Bone marrow (tissue), 2 donors: ENCODE measurements around the gene NPIPB6.

Experiments
- DNase-seq, 2 donors: peaks; one replicate each; lab custom pipeline; 2025; lab: John Stamatoyannopoulos, UW

NPIPB6 gene

DNA sequence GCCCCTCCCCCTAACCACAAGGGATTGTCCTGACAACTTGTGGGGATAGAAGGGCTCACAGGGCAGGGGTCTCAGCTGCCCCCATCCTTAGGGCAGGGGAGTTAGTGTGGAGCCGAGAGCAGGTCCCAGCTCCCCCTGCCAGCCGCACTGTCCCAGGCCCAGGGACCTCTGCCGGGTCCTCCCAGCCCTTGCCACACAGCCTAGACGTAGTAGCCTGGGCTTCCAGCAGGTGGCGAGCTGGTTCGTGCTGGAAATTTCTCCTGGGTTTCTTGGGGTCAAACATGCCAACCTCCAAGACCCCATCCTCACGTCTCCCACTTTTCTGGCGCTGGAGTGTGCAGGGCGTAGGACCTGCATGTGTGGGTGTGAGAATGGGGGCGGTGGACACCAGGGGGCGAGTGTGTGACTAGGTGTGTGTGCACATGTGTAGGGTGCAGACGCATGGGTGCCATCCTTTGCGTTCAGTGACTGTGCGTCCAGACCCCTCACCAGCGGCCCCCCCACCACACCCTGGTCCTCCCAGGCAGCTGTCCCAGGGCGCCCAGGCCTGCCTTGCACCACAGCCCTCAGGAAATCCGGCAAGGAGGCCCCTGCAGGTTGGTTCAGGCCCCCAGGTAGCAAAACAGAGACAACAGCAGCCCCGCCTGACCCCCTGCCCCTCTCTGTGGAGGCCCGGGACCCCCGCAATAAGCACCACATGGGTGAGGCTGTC, 41.5 kb downstream of the NPIPB6 start:
- DNase-seq = peak in 1 of 2 donors; percentile 5

GRCh38 chr16:28320741-28321140, 42.6 kb downstream of the NPIPB6 start:
- no peak for DNase-seq

- no peak for DNase-seq
Observed at GRCh38 chr16:28320023-28320561, 43.2 kb downstream of the NPIPB6 start.

- DNase-seq = no peak
Observed at GRCh38 chr16:28319476-28320022, 43.8 kb downstream of the NPIPB6 start.

DNA sequence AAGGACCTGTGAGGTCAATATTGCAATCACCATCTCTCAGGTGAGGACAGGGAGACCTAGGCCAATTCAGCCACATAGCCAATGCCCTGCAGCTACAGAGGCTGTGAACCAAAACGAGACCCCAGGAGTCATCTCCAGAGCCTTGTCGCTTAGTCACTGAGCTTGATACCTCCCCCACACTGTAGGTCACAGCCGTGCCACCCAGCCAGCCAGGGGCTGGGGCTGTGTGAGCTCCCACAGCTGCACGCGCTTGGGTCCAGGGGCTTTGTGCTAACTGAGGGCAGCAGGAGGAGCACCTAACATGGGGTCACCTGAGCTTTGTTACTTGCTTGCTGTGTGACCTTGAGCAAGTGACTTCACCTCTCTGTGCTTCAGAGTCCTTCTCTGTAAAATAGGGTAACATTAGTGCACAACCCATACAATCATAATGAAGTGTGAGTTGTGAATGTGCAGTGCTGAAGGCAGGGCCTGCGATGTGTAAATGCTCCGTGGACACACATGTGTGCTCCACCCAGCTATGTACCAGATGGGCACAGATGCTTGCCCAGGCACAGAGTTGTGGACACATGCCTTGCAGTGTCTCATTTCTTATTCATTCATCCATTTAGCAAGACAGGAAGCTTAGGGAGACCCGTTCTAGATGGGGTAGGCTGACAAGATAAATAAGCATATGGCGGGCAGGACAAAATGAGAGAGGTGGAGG, 45.1 kb downstream of the NPIPB6 start:
- DNase-seq = no peak

- DNase-seq = peak; percentile 31 to 52
Observed at GRCh38 chr16:28317040-28317880, 46.0 kb downstream of the NPIPB6 start.

DNA sequence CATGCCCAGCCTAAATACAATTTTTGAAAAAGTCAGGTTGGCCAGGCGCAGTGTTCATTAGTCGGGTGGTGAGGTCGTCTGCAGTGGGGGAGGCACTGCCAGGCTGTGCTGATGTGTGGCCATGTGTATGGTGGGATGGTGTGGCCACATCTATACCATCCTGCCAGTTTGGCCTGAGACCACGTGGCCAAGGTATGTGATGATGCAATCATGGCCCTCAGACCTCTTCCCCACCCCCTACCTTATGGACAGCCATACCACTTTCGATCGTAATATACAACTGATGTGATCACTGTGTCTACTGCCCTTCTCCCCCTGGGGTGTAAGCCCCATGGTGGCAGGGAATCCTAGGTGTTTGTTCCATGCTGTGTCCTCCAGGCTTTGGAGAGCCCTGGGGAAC, 47.3 kb downstream of the NPIPB6 start:
- no peak for DNase-seq

DNA sequence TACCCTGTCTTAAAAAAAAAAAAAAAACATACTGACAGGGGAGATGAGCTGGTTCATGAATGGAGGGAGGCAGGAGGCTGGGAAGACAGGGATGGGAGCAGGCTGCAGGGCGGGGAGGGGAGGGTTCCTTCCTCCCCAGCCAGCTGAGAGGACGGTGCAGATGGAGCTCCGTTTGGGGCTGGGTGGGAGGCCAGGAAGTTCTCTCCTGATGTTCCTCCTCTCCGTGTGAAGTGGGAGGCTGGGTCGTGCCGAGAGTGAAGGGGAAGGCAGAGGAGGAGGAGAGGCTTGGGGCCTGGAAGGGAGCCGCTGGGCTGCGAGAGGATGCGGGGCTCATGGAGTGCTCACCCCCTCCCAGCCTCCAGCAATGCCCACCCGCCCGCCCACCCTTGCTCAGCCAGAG, 49.7 kb downstream of the NPIPB6 start:
- no peak for DNase-seq

DNA sequence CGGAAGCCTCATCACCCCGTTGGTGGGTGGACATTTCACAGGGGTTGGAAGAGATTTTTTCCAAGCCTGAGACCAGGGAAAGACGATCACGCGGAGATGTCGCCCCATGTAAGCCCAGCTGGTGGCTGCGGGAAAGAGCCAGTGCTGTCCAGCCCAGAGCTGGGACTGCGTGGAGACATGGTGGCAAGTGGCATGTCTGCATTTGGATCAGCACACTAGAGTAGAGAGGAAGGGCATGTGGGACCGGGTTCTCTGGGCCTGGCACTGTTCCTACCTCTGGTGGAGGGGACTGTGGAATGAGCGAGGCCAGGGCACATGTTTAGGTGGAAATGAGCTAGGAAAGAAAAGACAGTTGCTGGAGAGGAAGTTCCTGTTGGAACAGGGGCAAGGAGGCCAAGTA, 51.0 kb downstream of the NPIPB6 start:
- DNase-seq = no peak

DNA sequence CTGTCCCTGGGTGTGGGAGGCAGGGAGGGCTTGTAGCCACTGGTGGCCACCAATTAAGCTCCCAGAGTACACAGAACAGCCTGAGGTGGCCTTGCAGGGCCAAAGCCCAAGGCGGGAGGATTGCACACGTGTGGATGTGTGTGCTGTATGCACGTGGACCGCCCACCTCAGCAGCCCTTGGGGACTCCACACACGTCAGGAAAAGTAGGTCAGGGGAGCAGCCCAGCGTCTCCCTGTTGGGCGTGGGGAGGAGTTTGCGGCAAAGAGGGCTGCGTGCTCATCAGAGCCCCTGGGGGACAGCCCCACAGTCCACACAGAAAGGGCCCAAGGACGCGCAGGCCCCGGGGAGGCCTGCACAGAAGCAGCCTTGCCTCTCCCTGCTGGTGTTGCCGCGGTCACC, 51.4 kb downstream of the NPIPB6 start:
- DNase-seq = no peak

DNA sequence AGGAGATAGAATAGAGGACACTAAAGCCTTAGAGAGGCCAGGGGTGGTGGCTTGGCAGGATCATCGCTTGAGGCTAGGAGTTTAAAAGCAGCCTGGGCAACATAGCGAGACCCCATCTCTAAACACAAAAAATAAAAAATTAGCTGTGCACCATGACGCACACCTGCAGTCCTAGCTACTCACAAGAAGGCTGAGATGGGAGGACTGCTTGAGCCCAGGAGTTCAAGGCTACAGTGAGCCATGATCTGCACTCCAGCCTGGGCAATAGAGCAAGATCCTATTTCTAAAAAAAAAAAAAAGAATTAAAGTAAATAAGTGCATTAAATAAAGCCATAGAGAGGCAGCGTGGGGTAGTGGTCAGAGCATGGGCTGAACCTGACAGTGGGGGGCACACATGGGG, 51.9 kb downstream of the NPIPB6 start:
- DNase-seq = no peak

GRCh38 chr16:28310796-28311195, 52.5 kb downstream of the NPIPB6 start:
- DNase-seq = no peak

DNA sequence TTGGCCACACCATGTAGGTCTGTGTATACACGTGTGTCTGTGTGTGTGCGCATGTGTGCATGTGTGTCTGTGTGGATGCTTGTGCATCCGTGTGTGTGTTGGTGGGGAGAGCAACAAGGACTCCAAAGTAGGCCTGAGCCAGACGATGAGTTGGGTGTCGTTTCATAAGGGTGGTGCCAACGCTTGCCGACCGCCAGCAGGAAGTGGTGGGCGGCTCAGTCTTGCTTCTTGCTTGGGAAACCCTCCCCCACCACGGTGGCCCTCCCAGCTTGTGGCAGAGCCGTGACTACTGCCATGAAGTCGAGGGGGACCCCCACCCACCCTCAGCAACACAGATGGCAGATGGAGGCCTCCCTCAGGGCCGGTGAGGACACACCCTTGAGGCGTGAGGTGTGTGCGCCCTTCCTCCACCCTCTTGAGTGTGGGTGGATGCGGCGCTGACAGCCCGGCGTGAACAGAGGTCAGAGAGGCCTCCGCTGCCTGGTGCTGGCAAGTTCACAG, 53.4 kb downstream of the NPIPB6 start:
- no peak for DNase-seq

DNA sequence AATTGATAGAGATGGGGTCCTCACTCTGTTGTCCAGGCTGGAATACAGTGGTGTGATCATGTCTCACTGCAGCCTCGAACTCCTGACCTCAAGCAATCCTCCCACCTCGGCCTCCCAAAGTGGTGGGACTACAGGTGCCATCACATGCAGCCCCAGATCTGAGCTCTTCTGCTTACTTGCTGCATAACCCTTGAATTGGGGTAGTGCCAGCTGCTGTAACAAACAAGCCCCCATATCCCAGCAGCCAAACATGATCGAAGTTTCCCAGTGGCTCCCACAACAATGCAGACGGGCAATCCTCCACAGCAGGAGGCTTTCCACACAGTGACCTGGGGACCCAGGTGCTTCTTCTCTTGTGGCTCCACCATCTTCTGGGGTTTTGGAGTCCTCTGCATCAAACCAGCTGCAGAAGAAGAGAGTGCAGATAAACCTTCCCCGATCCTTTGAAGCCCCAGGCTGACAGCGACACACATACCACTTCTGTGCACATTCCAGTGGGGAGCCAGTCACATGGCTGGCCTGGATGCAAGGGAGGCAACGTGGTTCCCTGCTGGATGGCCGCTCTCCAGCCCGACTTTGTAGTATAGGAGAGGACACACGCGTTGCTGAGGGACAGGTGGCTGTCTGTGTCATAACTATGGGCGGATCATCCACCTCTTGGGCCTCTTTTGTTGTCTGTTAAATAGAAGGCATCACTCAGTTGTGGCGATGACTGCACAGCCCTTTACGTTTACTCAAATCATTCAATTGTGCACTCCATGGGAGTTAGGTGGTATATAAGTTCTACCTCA, 54.3 kb downstream of the NPIPB6 start:
- no peak for DNase-seq

GRCh38 chr16:28307936-28308335, 55.4 kb downstream of the NPIPB6 start:
- no peak for DNase-seq

DNA sequence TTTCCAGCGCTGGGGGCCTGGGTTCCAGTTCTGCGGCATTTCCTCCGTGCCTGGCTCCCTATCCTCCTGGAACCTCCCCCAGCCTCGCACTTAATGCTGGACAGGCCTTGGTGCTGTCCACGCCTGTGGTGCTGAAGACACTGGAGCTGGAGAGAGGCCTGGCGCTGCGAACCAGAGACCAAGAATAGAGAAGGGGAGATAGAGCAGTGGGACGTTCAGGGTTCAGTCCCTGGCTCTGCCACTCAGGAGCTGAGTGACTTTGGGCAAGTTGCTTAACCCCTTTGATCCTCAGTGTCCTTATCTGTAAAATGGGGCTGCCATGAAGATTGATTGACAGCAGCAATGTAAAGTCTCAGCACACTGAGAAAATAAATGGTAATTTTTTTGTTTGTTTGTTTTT, 59.1 kb downstream of the NPIPB6 start:
- DNase-seq = no peak

GRCh38 chr16:28303132-28303531, 60.2 kb downstream of the NPIPB6 start:
- no peak for DNase-seq

DNA sequence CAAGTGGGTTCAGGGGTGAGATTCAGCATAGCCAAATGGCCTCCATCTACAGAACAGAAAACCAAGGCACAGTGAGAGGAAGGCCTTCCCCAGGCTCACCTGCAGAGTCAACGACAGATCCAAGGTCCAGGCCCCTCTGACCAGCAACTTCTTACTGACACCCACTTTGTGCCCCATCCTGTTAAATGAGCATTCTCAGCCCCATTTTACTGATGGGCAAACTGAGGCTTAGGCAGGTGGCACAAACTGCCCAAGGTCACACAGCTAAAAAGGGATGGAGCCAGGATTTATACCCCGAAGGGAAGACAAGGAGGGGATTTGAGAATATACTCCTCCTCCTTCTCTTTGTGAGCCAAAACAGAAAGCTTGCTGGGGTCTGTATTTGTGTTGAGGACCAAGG, 61.7 kb downstream of the NPIPB6 start:
- DNase-seq = no peak

GRCh38 chr16:28301154-28301553, 62.2 kb downstream of the NPIPB6 start:
- no peak for DNase-seq

DNA sequence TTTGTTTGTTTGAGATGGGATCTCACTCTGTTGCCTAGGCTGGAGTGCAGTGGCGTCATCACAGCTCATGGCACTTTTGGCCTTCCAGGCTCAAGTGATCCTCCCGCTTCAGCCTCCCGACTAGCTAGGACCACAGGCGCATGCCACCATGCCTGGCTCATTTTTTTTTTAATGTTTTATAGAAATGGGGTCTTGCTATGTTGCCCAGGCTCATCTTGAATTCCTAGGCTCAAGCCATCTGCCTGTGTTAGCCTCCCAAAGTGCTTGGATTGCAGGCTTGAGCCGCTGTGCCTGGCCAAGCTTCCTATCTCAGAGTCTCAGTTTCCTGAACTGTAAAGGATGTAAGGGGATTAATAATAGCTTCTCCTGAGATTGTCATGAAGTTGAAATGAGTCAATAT, 63.0 kb downstream of the NPIPB6 start:
- no peak for DNase-seq

GRCh38 chr16:28298511-28298878, 64.8 kb downstream of the NPIPB6 start:
- DNase-seq = no peak
